HG03442 (cell line): ENCODE measurements around the gene IMMP2L.
"Not testable (repeated sequence)": the region's sequence is repeated elsewhere in the genome, so short reads cannot be mapped to it uniquely, and the experiment has no call there.

Experiments
- ATAC-seq: cut with Tn5 transposase; IDR thresholded peaks from one replicate; pipeline ENCODE4 v1.9.1; 2021; ENCODE audit warnings: mild to moderate bottlenecking, moderate library complexity; ENCODE audit not compliant: unreplicated experiment

Gene IMMP2L

GRCh38 chr7:111561904-111562732, at the start of gene IMMP2L:
Gene IMMP2L (minus strand): TSS chr7:111562492.
- ATAC-seq = peak; percentile 76

- ATAC-seq = not testable (repeated sequence)
Observed at GRCh38 chr7:111609483-111610254, 47.4 kb upstream of the IMMP2L start.

- ATAC-seq = no peak
Observed at GRCh38 chr7:111607621-111608020, 45.3 kb upstream of the IMMP2L start.

- ATAC-seq = no peak
Observed at GRCh38 chr7:111605246-111605645, 43.0 kb upstream of the IMMP2L start.

- ATAC-seq = no peak
Observed at GRCh38 chr7:111600091-111600490, 37.8 kb upstream of the IMMP2L start.

- ATAC-seq = no peak
Observed at GRCh38 chr7:111595780-111596179, 33.5 kb upstream of the IMMP2L start.

GRCh38 chr7:111594602-111595001, 32.3 kb upstream of the IMMP2L start:
- no peak for ATAC-seq

GRCh38 chr7:111593343-111593742, 31.1 kb upstream of the IMMP2L start:
- ATAC-seq = no peak

- ATAC-seq = peak; percentile 66
Observed at GRCh38 chr7:111588065-111588433, 25.8 kb upstream of the IMMP2L start.

GRCh38 chr7:111587410-111588064, 25.2 kb upstream of the IMMP2L start:
- no peak for ATAC-seq

GRCh38 chr7:111586711-111587409, 24.6 kb upstream of the IMMP2L start:
- ATAC-seq = no peak

GRCh38 chr7:111581784-111582488, 19.6 kb upstream of the IMMP2L start:
- ATAC-seq = not testable (repeated sequence)

GRCh38 chr7:111581207-111581606, 18.9 kb upstream of the IMMP2L start:
- not testable (repeated sequence) for ATAC-seq

GRCh38 chr7:111578754-111579153, 16.5 kb upstream of the IMMP2L start:
- no peak for ATAC-seq

- ATAC-seq = no peak
Observed at GRCh38 chr7:111571720-111572119, 9.4 kb upstream of the IMMP2L start.

GRCh38 chr7:111568870-111569462, 6.7 kb upstream of the IMMP2L start:
- peak; percentile 85 for ATAC-seq

- ATAC-seq = no peak
Observed at GRCh38 chr7:111568419-111568818, 6.1 kb upstream of the IMMP2L start.

GRCh38 chr7:111564078-111564477, 1.8 kb upstream of the IMMP2L start:
- no peak for ATAC-seq

GRCh38 chr7:111561654-111561903, 713 bp downstream of the IMMP2L start:
- ATAC-seq = no peak
